ENCODE data around the gene CPN1.
"Not testable (repeated sequence)": the region's sequence is repeated elsewhere in the genome, so short reads cannot be mapped to it uniquely, and the experiment has no call there.

CPN1 gene

DNA sequence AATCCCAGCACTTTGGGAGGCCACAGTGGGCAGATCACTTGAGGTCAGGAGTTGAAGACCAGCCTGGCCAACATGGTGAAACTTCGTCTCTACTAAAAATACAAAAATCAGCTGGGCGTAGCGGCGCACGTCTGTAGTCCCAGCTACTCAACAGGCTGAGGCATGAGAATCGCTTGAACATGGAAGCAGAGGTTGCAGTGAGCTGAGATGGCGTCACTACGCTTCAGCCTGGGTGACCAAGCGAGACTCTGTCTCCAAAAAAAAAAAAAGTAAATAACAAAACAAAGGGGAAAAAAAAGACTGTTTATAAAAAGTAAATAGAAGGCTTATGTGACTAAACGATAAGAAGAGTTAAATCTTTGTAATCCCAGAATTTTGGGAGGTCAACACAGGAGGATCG, 56.9 kb downstream of the CPN1 start:
- DNase-seq (ENCODE audit: low read depth in 2 of 2) = no peak

DNA sequence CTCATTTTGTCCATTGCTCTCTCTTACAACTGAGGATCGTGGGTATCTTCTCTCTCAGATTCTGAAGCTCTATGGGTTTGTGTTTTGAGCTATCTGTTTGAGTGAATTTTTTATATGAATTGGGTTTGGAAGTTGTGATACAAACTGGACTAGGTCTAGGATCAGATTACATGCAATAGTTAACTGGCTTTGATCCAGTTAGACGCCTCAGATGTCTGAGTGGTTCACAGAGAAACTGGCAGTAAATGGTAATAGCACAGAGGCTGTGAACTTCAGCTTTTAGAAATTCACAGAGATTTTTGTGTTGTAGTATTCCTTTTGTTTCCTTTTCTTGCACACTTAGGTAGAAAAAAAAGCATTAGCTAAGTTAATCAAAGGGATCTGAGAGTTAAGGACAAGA, 59.3 kb downstream of the CPN1 start:
- DNase-seq (ENCODE audit: low read depth in 2 of 2) = no peak

DNA sequence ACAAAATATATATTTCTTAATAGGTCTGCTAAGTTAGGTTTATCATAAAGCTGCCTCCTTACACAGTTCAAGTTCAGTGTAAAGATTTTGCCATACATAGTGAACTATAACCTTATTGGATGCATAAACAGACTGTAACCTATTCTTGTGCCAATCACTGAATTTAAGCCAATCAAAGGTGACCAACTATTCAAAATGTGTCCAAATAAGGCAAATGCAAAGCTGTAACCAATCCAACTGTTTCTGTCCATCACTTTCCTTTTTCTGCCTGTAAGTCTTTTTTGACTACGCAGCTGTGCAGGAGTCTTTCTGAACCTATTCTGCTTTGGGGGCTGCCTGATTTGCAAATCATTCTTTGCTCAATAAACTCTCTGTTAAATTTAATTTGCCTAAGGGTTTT, 60.3 kb downstream of the CPN1 start:
- no peak for DNase-seq (ENCODE audit: low read depth in 2 of 2)

DNA sequence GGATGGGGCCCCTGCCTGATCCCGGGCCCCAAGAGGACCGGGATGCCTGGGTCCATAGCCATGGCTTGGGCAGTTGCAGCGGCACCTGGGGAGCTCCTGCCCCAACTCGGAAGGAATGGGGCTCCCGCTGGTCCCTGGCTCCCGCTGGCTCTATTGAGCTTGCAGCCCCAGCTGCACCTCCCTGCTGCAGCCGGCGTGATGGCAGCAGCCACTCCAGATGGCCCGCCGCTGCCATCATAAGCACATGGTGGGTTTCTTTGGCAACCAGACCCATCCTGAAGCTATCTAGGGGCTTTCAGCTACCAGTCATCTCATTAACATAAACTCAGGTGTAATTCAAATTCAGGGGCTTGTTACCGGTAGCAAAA, 60.8 kb downstream of the CPN1 start:
- no peak for DNase-seq (ENCODE audit: low read depth in 2 of 2)

DNA sequence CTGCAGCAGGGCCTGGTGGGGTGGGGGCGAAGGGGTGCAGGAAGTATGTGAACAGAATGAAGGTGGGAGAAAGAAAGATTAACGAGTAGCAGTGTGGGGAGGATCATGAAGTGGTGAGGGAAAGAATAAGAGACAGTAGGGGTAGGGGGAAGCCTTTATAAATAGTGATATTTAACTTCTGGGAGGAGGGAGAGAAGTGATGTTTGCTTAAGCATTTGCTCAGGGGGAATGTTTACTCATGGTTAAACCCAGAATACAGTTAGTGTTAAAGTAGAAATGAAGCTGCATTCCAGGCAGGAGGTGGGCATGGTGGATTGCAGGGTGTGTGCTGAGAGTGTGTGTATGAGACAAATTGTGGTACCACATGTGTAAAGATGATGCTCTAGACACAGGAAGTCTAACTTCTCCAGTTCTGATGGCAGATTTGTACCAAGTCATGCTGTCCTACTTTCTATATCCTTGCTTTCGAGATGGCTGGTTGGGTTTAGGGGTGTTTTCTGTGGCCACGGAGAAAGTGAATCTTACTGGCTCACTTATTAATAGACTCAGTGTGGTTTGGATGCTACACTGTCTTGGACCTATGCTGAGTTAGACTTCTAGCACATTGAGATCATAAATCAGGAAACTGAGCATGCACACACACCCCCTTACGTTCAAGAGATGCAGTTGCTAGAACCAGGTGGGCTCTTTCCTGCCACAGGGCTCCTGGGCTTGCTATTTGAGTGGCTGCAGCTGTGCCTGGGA, 61.4 kb downstream of the CPN1 start:
- DNase-seq (ENCODE audit: low read depth in 2 of 2) = no peak

DNA sequence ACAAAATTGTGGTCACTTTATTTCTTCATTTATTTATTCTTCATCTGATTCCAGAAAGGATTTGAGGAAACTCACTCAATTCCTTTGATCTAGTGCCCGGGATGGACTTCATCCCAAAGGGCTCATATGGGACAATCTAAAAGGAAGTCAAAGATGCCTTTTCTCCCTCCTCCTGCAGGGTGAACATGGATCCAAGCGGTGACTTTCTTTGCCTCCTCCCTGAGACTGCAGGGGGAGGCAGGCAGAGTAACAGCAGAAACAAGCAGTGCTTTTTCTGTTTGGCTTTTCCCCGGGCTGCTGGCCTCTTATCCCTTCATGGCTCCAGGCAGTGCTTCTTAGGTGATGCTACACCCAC, 61.9 kb downstream of the CPN1 start:
- no peak for DNase-seq (ENCODE audit: low read depth in 2 of 2)

DNA sequence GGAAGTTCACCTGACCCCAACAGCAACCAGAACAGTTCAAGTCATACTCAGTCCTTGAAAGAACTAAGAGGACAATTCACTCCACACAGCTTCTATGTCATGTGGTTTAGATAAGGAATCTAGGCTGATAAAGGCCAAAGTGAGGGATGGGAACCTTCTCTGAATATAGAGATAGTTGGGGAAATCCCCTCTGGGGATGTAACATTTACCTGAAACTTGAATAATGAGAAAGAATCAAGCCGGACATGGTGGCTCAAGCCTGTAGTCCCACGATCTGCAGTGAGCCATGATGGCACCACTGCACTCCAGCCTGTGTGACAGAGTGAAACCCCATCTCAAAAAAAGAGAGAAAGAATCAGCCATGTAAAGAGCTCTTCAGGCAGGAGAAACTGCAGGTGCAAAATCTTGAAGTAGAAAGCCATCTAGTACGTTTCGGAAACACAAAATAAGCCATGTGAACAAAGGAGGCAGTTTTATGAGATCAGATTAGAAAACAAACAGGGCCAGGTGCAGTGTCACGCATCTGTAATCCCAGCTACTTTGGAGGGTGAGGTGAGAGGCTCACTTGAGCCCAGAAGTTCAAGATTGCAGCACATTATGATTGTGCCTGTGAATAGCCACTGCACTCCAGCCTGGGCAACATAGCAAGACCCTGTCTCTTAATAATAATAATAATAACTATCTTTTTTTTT, 67.5 kb downstream of the CPN1 start:
- DNase-seq (ENCODE audit: low read depth in 2 of 2) = no peak

DNA sequence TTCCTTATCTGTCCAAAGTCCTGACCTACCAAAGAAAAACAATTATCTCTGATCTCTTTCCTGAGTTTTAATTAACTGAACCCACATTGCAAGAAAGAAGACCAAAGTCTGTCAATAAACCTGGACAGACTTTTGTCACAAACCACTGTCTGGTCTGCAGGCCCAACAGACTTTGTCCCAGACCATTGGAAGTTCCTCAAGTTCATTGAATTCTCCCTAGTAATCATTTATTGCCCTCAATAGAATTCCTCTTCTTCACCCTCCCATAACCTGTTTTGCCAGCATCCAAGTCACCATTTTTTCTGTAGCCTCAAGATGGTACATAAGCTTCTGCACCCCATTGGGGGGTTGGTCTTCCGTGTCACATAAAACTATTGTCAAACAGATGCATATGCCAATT, 68.0 kb downstream of the CPN1 start:
- DNase-seq (ENCODE audit: low read depth in 2 of 2) = no peak

DNA sequence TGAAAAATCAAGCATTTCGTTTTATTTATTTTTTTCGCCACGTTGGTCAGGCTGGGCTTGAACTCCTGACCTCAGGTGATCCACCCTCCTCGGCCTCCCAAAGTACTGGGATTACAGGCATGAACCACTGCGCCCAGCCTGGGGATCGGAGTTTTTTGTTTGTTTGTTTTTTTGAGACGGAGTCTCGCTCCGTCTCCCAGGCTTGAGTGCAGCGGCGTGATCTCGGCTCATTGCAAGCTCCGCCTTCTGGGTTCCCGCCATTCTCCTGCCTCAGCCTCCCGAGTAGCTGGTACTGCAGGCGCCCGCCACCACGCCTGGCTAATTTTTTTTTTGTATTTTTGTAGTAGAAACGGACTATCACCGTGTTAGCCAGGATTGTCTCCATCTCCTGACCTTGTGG, 69.8 kb downstream of the CPN1 start:
- DNase-seq (ENCODE audit: low read depth in 2 of 2) = not testable (repeated sequence)

DNA sequence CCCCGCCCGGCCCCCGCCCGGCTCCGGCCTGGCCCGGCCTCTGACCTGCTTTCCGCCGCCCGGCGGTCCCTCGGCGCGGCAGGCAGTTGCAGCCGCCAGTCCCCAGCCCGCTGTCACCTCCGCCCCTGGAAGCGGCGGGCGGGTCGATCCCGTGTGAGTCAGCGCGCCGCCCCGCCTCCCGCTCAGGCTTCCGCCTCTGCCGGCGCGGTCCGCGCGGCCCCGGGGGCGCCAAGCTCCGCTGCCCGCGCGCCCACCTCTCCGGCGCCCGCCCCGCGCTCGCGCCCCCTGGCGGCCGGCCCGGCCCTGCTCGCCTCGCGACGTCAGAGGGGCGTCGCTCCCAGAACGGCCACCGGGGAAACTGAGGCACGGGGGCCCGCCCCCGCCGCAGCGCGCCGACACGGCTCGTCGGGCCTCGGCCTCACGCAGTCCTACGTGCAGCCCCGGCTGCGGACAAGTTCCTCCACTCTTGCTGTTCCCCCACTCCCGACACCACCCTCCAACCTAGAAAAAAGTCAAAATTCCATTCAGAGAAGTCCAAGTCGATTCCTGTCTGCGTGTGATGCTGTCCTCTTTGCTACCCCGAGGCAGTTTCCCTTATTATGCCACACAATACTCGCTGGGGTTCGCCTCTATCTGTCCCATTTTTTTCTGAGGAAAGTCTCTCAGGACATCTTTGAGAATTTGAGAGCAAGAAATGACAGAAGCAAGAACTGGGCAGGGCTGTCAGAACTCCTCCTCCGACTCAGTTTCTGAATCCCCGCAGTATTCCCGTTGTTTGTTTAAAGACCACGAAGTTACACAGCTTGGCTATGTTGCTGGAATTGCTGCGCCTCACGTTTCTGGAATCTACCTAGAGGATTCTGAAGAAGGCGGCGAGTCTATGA, 71.6 kb downstream of the CPN1 start, which contains the start of gene DNMBP:
TSS of gene DNMBP (minus strand) at position 155 of the 884 bp plus-strand sequence. CDS start 37,823 bp downstream, outside the sequence.
- DNase-seq (ENCODE audit: low read depth in 2 of 2) = peak; percentile 59 to 69

DNA sequence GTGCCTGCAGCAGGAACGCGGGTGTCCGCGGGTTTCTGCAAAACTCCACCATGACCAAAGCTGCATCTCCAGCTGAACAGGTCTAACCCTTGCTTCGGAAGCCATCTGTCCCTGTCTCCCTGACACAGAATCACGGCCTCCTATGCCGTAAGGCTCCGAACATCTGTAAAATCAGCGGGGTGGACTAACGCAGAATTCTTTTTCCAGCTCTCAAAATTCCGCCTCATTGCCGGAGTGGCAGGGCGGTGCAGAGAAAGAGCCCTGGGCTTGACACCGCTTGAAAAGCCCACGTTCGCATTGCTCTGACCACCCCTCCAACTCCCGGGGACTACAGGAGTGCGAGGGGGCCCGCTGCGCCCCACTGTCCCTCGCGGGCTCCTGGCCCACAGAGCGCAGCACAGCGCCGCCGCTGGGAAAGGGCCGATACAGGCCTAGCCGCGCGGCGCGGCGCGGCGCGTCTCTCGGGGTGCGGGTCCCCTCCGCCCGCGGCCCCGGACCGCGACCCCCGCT, 72.3 kb downstream of the CPN1 start:
- no peak for DNase-seq (ENCODE audit: low read depth in 2 of 2)

DNA sequence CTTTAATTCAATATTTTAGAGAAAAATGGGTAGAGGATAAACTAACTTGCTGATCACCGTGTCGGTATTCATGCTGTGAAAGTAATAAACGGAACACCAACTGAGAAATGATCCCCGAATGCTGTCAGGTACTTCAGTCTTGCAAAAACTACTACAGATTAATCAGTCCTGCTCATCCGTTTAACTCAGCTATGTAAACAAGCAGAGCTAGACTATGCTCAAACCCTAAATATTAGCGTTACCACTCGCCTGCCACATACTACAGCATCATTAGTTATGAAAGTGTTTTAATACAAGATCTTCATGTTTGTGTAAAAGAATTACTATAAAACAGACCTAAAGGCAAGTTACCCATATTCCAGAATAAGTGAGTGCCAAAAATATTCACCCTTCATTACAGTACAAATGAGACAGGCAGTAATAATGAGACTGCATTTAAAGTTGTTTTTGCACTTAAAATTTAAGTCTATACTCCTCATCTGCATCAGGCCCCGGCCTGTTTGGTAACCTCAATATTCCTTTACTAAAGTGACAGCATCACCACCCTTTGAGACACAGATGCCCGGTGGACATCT, 72.9 kb downstream of the CPN1 start:
- no peak for DNase-seq (ENCODE audit: low read depth in 2 of 2)

DNA sequence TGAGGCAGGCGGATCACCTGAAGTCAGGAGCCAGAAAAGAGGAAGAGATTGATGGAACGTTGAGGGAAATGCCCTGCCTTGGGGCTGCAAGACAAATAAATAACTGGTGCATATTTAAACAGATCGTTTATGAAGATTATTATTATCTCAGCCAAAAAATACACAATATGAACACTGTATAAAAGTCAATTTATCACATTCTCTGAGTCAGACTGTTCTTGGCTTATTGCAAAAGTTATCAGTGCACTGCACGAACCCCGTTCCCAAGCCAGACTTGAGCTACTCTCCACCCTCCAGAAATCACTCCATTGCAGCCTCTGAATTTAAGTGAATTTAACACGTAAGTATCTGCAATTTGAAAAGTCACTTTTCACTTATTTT, 73.5 kb downstream of the CPN1 start:
- DNase-seq (ENCODE audit: low read depth in 2 of 2) = no peak

DNA sequence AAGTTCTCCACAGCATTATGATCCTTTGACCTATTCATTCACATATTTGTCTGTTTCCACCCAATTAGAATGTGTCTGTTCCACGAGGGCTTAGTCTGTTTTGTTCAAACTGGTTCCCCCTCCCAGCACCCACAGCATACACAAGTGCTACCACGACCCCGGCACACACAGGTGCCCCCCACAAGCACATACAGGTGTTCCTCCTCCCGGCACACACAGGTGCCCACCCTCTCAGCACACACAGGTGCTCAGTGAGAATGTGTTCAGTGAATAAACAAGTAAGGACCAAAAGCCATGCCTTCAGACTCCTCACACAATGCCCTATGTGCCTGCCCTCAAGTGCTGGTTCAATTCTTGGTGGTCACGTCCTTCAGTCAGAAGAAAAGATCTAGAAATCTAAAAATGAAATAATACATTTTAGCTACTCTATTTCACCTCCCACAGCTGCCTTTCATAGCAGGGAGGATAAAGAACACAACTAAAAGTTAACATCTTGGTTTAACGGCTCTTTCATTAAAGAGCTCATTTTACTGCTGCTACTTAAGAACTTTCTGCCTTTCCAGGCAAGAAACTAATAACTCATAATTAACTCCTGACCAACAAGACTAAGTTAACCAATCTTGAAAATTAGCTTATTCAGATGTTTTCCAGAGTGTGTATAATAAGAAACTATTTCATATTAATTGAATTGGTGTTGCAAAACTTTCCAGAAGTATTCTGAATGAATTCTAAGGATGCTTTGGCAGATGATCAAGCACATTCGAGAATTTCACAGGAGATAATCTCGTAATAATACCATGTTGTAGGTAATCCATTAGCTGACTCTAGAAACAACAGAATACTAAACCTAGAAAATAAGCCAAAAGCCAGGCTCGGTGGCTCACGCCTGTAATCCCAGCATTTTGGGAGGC, 74.2 kb downstream of the CPN1 start:
- no peak for DNase-seq (ENCODE audit: low read depth in 2 of 2)

DNA sequence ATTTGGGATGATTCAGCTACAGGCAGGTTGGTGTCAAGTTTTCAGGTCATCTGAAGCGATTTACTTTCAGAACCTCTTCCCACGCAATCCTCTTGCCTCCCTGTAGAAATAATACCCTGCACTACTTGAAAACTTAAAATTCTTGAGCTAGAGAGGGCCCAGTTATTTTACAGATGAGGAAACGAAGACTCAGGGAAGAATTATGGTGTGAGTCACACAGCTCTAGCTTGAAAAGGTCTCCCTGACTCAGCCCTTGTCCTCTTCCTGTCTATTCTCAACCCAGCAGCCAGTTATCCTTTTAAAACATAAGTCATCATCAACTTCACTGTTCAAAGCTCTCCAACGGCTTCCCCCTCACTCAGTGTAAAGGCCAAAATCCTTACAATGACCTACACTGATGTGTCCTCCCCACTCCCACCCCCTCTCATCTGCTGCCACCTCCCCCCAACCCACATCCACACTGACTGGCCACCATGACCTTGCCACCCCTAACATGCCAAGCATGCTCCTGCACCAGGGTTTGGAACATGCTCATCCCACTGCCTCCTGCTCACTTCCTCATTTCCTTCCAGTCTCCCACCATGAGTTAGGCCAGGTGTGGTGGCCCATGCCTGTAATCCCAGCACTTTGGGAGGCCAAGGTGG, 75.3 kb downstream of the CPN1 start:
- DNase-seq (ENCODE audit: low read depth in 2 of 2) = no peak

DNA sequence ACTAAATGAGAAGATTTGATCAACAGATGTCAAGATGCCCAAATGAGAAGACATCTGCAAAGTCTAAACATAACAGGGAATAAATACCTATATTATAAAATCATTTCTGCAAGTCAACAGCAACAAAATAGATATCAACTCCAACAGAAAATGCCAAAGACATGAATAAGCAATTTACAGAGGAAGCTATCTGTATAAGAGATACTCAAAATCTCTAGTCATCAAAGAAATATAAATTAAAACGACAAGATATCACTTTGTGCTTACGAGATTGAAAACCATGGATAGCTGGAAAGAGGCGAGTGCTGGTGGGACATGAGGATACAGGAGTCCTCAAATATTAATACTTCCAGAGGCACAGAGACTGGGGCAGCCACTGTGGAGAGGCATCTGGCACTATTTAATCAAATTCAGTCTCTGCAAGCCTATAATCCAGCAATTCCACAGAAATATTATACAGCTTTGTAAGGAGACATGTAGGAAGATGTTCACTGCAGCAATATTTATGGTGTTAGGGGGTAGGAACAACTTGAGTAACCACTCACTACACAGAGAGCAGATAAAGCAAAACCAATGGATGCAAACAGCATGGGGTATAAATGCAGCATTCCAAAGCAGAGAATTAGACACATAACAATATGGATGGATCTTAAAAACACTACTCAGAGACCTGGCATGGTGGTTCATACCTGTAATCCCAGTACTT, 76.7 kb downstream of the CPN1 start:
- no peak for DNase-seq (ENCODE audit: low read depth in 2 of 2)

DNA sequence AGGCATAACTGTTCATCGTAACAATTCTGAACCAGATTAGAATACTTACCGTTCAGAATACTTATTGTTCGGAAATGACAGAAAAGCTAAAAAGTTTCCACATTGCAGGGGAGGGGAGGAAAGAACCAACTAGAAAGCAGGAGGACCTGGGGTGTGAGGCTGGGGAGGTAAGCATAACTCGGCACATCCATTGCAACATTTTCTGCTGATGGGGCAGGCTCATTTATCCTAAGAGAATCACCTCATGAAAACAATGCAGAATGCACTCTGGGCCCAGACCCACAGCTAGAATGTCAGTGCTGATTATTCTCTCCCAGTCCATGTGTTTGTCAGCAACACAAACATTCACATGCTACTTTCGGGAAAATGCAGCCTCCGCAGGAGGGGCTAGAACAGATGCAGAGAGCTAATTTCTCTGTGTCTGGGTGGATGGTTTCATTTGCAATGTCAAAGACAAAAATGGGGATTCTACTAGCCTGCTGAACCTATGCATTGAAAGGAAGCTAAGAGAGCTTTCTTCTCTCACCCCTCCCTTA, 81.5 kb downstream of the CPN1 start:
- no peak for DNase-seq (ENCODE audit: low read depth in 2 of 2)

DNA sequence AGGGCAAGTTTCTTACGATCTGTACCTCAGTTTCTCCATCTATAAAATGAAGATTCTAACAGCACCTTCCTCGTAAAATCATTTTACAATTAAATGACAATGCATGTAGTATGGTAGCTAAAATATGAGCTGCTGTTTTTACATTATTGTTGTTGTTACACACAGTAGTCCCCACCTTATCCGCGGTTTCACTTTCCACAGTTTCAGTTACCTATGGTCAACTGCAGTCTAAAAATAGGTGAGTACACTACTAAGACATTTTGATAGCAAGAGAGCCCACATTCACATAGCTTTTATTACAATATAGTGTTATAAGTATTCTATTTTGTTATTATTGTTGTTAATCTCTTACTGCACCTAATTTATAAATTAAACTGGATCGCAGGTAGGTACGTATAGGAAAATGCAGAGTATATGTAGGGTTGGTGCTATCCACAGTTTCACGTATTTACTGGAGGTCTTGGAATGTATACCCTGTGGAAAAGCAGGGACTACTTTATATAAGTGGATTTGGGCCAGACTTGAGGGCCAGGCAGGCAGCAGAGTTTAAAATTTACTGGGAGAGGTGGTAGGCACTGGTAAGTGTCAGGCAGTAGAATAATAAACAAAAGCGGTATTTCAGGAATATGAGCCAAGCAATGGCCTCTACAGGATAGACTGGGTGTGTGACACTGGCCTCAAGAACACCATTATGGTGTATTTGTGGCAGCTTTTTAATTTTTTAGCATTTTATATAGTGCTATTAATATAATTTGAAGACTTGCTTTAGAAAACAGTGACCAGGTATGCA, 82.2 kb downstream of the CPN1 start:
- DNase-seq (ENCODE audit: low read depth in 2 of 2) = no peak

DNA sequence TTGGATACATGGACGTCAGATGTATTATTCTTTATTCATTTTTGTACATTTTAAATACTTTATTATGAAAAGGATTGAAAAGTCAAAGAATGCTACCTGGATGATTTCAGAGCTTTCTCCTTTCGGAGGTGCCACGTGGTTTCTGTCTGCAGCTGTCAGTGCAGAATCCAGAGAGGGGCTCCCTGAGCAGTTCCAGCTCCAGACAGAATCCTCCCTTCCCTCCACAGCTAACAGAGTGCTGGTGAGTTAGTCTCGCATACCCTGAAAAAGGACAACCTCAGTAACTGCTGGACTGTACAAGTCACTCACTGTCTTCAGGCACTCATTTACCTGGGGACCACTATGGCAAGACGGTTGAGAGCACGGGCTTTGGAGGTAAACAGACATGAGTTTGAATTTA, 82.8 kb downstream of the CPN1 start:
- no peak for DNase-seq (ENCODE audit: low read depth in 2 of 2)
